SK-N-MC (cell line): ENCODE data around the gene LHFPL6.

Source experiments
- EZH2 ChIP-seq: fragments of 200-600 bp; sonication (generic); IDR thresholded peaks from one replicate; pipeline ENCODE4 v1.6.1; 2017; ENCODE audit warnings: antibody characterized with exemption
- POLR2AphosphoS5 ChIP-seq: IDR thresholded peaks from 2 replicates; pipeline ENCODE4 v1.6.1; 2012; ENCODE audit warnings: mild to moderate bottlenecking, low read depth, low read length, borderline replicate concordance

GRCh38 chr13:39298951-39299350, 304.0 kb downstream of the LHFPL6 start:
- TF ChIP-seq POLR2AphosphoS5: no peak
- TF ChIP-seq EZH2: no peak
